ENCODE data around the gene PPID.
"Not testable (repeated sequence)": the region's sequence is repeated elsewhere in the genome, so short reads cannot be mapped to it uniquely, and the experiment has no call there.

PPID gene

DNA sequence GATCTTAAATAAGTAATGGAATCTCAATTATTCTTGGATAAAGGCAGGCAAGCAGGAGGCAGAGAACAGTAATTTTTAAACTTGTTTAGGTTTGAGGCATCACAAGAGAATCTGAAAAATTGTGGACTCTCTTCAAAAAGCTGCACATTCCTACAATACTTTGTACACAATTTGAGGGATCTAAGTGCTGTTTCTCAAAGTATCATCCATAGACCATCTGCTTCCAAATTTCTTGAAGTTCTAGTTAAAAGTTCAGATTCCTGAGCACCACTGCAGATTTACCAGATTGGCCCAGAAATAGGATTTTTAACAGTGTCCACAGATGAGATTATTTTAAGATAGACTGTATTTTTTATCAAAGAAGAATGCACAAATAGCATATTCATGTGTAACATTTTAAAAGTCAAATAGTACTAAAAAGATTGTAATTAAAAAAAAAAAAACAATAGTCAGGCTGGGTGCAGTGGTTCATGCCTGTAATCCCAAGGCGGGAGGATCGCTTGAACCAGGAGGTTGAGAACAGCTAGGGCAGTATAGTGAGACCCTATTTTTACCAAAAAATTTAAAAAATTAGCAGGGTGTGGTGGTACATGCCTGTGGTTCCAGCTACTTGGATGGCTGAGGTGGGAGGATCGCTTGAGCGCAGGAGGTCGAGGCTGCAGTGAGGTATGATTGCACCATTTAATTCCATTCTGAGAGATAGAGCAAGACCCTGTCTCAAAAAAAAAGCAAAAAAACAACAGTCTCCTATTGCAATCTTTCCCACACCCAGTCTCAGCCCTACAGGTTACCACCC lies 31.4 kb upstream of the PPID start:
- no peak overlapping the region for H3K27ac ChIP-seq
- TF ChIP-seq CTCF (IDR thresholded peaks at IDR 0.05) (no peak), ZFX (IDR thresholded peaks at IDR 0.05; ENCODE audit: borderline replicate concordance) (no peak)

DNA sequence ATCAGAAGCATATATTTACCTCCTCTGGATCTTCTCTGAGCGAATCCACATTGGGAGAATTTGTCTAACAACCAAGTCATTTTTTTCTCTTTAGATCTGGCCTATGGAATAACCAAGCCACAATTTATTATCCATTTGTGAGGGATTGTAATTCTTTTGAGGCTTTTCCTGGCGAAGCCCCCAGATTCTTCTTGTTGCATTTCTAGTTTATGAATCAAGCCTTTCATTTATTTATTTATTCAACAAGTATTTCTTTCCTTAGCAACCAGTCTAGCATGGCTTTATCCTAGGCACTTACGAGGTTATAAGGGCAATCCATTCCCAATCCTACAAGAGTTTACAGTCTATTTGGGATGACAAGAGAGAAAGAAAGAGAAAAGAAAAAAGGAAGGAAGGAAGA lies 27.2 kb upstream of the PPID start:
- H3K27ac ChIP-seq = no peak overlapping the region

GRCh38 chr4:158746537-158746936 lies 23.3 kb upstream of the PPID start:
- not testable (repeated sequence) for H3K27ac ChIP-seq

More for the DNA sequence above, 27.2 kb upstream of the PPID start:
- TF ChIP-seq CTCF (IDR thresholded peaks at IDR 0.05) = no peak
- TF ChIP-seq ZFX (IDR thresholded peaks at IDR 0.05; ENCODE audit: borderline replicate concordance) = no peak

DNA sequence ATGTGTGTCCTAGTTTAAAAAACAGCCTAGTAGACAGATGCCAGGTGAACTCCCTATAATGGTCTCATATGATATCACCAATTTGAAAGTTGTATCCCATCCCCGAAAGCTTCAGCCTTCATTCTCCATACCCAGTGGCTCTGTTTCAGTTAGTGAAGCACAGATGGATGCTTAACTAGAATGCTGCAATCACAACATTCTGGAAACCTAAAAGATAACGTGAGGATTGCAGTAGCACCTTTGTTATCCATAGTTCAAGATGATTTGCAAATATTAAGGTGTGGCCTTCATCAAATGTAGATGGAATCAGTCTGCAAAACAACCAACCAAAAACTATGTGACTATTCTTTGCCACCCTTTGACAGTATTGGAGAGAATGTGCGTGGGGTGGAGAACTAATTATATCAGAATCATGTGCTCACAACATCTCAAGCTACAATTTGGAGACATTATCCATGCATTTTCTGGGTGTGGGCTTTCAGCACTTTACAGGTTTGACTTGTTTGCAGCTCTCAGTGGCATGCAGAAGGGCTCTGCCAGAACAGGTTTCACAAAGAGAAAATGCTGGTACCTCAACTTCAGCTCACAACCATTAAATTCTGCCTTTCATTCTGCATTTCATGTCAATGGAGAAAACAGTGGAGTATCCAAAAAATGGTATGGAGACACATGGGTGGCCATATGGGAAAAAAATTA lies 18.3 kb upstream of the PPID start:
- no peak overlapping the region for H3K27ac ChIP-seq
- TF ChIP-seq CTCF (IDR thresholded peaks at IDR 0.05) (no peak), ZFX (IDR thresholded peaks at IDR 0.05; ENCODE audit: borderline replicate concordance) (no peak)

- no peak overlapping the region for H3K27ac ChIP-seq
- TF ChIP-seq ZFX (IDR thresholded peaks at IDR 0.05; ENCODE audit: borderline replicate concordance) (no peak), CTCF (IDR thresholded peaks at IDR 0.05) (no peak)
These were observed 16.4 kb upstream of the PPID start for GRCh38 chr4:158739600-158739999.

DNA sequence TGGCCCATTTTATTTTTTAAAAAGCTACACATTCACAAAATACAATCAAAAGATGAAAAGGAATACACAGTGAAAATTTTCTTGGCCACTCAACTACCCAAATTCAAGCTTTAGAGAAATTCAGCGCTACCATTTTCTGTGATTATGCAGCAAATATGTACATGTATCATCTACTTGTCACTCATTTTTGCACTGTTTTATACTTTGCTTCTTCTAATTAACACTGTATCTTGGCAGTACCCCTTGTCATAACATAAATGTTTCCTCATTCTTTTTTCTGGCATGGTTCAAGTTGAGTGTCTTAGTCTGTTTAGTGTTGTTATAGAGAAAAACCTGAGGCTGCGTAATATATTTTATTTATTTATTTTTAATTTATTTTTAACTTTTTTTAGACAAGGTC lies 15.7 kb upstream of the PPID start:
- no peak for TF ChIP-seq CTCF (IDR thresholded peaks at IDR 0.05)
- TF ChIP-seq ZFX (IDR thresholded peaks at IDR 0.05; ENCODE audit: borderline replicate concordance) = no peak
- no peak overlapping the region for H3K27ac ChIP-seq

GRCh38 chr4:158729716-158730559 lies 6.7 kb upstream of the PPID start:
- TF ChIP-seq ZFX (IDR thresholded peaks at IDR 0.05; ENCODE audit: borderline replicate concordance) (no peak), CTCF (IDR thresholded peaks at IDR 0.05) (peak; percentile 94)
- no peak overlapping the region for H3K27ac ChIP-seq

All from 22Rv1 (cell line).